Liver (tissue), 9 donors: Measurements from ENCODE around the gene TMEM8B. TPM values are rescaled to one million over a fixed set of nuclear protein-coding genes. Genes with fewer than 3 reads are reported as not detected.

Experiments
- DNase-seq: peaks from one replicate; pipeline ENCODE4 v3.0.0-alpha.2; 2017; ENCODE audit warnings: low spot score
- H3K27ac ChIP-seq, 2 donors: one replicate each; pipeline ENCODE4 v1.7.0; 2013; ENCODE audit warnings: inconsistent platforms in 2 of 2, low read length in 2 of 2, control low read depth in 1 of 2, low read depth in 1 of 2, mild to moderate bottlenecking in 1 of 2
- H3K27me3 ChIP-seq, 4 donors: one replicate each; pipeline versions ENCODE4 v1.6.1 to v1.7.0; 2013; ENCODE audit warnings: low read length in 3 of 4, inconsistent platforms in 1 of 4, mild to moderate bottlenecking in 1 of 4, moderate library complexity in 1 of 4; ENCODE audit not compliant: control insufficient read depth in 4 of 4, insufficient read depth in 4 of 4
- H3K36me3 ChIP-seq, 4 donors: one replicate each; pipeline versions ENCODE4 v1.6.1 to v1.7.0; 2013; ENCODE audit warnings: low read length in 3 of 4, mild to moderate bottlenecking in 3 of 4, low read depth in 1 of 4, moderate library complexity in 1 of 4; ENCODE audit not compliant: control insufficient read depth in 4 of 4, insufficient read depth in 3 of 4
- H3K4me1 ChIP-seq, 4 donors: one replicate each; pipeline versions ENCODE4 v1.6.1 to v1.7.0; 2013; ENCODE audit warnings: low read length in 3 of 4, mild to moderate bottlenecking in 3 of 4, moderate library complexity in 1 of 4; ENCODE audit not compliant: control insufficient read depth in 4 of 4, insufficient read depth in 4 of 4
- H3K4me3 ChIP-seq, 3 donors: one replicate each; pipeline versions ENCODE4 v1.6.1 to v1.7.0; 2013; ENCODE audit warnings: low read length in 3 of 3, control low read depth in 1 of 3, low read depth in 1 of 3, mild to moderate bottlenecking in 1 of 3
- H3K9ac ChIP-seq, 2 donors: one replicate each; pipeline ENCODE4 v1.7.0; 2013; ENCODE audit warnings: low read length in 2 of 2, mild to moderate bottlenecking in 2 of 2, moderate library complexity in 2 of 2, control low read depth in 1 of 2, low read depth in 1 of 2
- H3K9me3 ChIP-seq, 4 donors: one replicate each; pipeline versions ENCODE4 v1.6.1 to v1.7.0; 2013; ENCODE audit warnings: low read length in 3 of 4; ENCODE audit not compliant: control insufficient read depth in 4 of 4
- EGR1 ChIP-seq, 2 donors: IDR thresholded peaks; 2 replicates each; pipeline ENCODE4 v1.6.1; 2016 to 2018; ENCODE audit warnings: antibody characterized with exemption in 2 of 2, low read depth in 2 of 2
- FOXA1 ChIP-seq: IDR thresholded peaks from 2 replicates; pipeline ENCODE4 v1.6.1; 2016; ENCODE audit warnings: antibody characterized with exemption
- FOXA2 ChIP-seq: IDR thresholded peaks from 2 replicates; pipeline ENCODE4 v1.6.1; 2016; ENCODE audit warnings: antibody characterized with exemption
- GABPA ChIP-seq, 2 donors: IDR thresholded peaks in 1 of 2; conservative IDR thresholded peaks in 1 of 2; 2 replicates each; pipeline ENCODE4 v1.6.1; 2016; ENCODE audit warnings: antibody characterized with exemption in 2 of 2, mild to moderate bottlenecking in 1 of 2, moderate library complexity in 1 of 2
- HNF4A ChIP-seq, 2 donors: conservative IDR thresholded peaks; 2 replicates each; pipeline ENCODE4 v1.6.1; 2016; ENCODE audit warnings: antibody characterized with exemption in 2 of 2, mild to moderate bottlenecking in 2 of 2
- HNF4G ChIP-seq: IDR thresholded peaks from 2 replicates; pipeline ENCODE4 v1.6.1; 2016; ENCODE audit warnings: antibody characterized with exemption
- JUND ChIP-seq, 2 donors: IDR thresholded peaks; 2 replicates each; pipeline ENCODE4 v1.6.1; 2016; ENCODE audit warnings: antibody characterized with exemption in 2 of 2
- NR2F2 ChIP-seq: IDR thresholded peaks from 2 replicates; pipeline ENCODE4 v1.6.1; 2016; ENCODE audit warnings: antibody characterized with exemption
- RAD21 ChIP-seq, 2 donors: IDR thresholded peaks; 2 replicates each; pipeline ENCODE4 v1.6.1; 2016; ENCODE audit warnings: antibody characterized with exemption in 2 of 2, mild to moderate bottlenecking in 2 of 2
- REST ChIP-seq: IDR thresholded peaks from 2 replicates; pipeline ENCODE4 v1.6.1; 2016; ENCODE audit warnings: antibody characterized with exemption, mild to moderate bottlenecking
- RXRA ChIP-seq, 2 donors: IDR thresholded peaks; 2 replicates each; pipeline ENCODE4 v1.6.1; 2017 to 2018; ENCODE audit warnings: antibody characterized with exemption in 2 of 2, mild to moderate bottlenecking in 1 of 2
- SP1 ChIP-seq: IDR thresholded peaks from 2 replicates; pipeline ENCODE4 v1.6.1; 2018; ENCODE audit warnings: antibody characterized with exemption, mild to moderate bottlenecking
- TAF1 ChIP-seq: conservative IDR thresholded peaks from 2 replicates; pipeline ENCODE4 v1.6.1; 2016; ENCODE audit warnings: antibody characterized with exemption, mild to moderate bottlenecking
- YY1 ChIP-seq: IDR thresholded peaks from 2 replicates; pipeline ENCODE4 v1.6.1; 2016; ENCODE audit warnings: antibody characterized with exemption, mild to moderate bottlenecking
- ZBTB33 ChIP-seq: IDR thresholded peaks from 2 replicates; pipeline ENCODE4 v1.6.1; 2016; ENCODE audit warnings: antibody characterized with exemption
- WGBS: extraction: QIAGEN DNeasy Blood & Tissue Kit; methylation state at CpG from one replicate; pipeline ENCODE4 v1.1.7; 2013; 5-methylcytosine and 5-hydroxymethylcytosine counted together
- polyA plus RNA-seq, 2 donors: library from polyadenylated mRNA; stranded (reverse) in 1 of 2; unstranded in 1 of 2; fragments of 200-250 nt in 1 of 2; fragments of >200 nt in 1 of 2; fragmentation: Nextera tagmentation in 1 of 2; extraction: Ambion mirVana in 1 of 2; gene quantifications; one replicate each; pipeline versions ENCODE4 v1.2.1 to v1.2.3, GENCODE V29; 2013 to 2015
- total RNA-seq, 2 donors: library from RNA; depleted of rRNA; stranded (reverse); fragments of >200 nt; gene quantifications; one replicate each; pipeline ENCODE4 v1.2.3, GENCODE V29; 2014
- TF ChIP-seq, protein P1 (sequence below): IDR thresholded peaks from 2 replicates; pipeline ENCODE4 v1.6.1; 2016; ENCODE audit warnings: antibody characterized with exemption
- TF ChIP-seq, protein P2 (sequence below): fragments of 150-350 bp; IDR thresholded peaks from 2 replicates; pipeline ENCODE4 v1.5.1; 2017; ENCODE audit warnings: improper control_type of control experiment, low read depth, low read length; ENCODE audit not compliant: missing input control
- TF ChIP-seq, protein P3 (sequence below): IDR thresholded peaks from 2 replicates; pipeline ENCODE4 v1.6.1; 2016; ENCODE audit warnings: antibody characterized with exemption
- donor health status: healthy.
- donor health status: healthy.
- donor health status: healthy.
- donor health status: healthy.
- donor health status: healthy.

TMEM8B gene
- total and polyA plus RNA-seq, 4 donors: 1.1 to 5.4 (median 2.7) TPM

DNA sequence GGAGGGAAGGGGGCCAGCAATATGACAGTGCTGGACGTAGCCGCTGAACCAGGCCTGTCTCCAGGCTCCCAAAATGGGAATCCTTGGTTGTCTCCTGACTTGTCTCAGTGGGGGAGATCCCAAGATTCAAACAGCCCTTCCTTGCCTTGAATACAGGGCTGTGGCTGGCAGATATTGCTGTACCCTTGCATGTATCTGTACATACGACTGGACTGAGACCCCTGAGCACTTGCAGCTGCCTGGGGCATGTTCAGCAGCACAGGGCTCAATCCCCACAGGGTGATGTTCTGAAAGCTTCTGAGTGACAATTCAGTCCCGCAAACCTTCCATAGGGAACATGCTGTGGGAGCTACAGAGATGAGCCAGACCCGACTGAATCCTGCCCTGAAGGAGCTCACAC is 27.9 kb downstream of the TMEM8B start:
- no peaks in the 10 kb centered on the region for H3K36me3 ChIP-seq
- no peak overlapping the region for H3K9ac ChIP-seq
- H3K27me3 ChIP-seq: no peaks in the 10 kb centered on the region
- H3K4me1 ChIP-seq: no peaks in the 10 kb centered on the region
- H3K4me3 ChIP-seq: no peak overlapping the region
- no peak overlapping the region for H3K27ac ChIP-seq
- TF ChIP-seq GABPA (IDR thresholded peaks at IDR 0.05 in 1 of 2, conservative IDR thresholded peaks at IDR 0.05 in 1 of 2): no peak
- TF ChIP-seq TAF1: no peak
- peak; percentile 14 for DNase-seq
- H3K9me3 ChIP-seq: no peaks in the 10 kb centered on the region
- WGBS: 92% methylated on average over 5 of the region's 5 CpGs

GRCh38 chr9:35858458-35858857 is 29.4 kb downstream of the TMEM8B start:
- no peak for TF ChIP-seq GABPA (IDR thresholded peaks at IDR 0.05 in 1 of 2, conservative IDR thresholded peaks at IDR 0.05 in 1 of 2)
- TF ChIP-seq, protein P1, sequence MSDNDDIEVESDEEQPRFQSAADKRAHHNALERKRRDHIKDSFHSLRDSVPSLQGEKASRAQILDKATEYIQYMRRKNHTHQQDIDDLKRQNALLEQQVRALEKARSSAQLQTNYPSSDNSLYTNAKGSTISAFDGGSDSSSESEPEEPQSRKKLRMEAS: no peak
- no peak for TF ChIP-seq HNF4A (conservative IDR thresholded peaks at IDR 0.05)
- TF ChIP-seq ZBTB33: no peak
- TF ChIP-seq NR2F2: no peak
- TF ChIP-seq RXRA (IDR thresholded peaks at IDR 0.05): no peak
- no peak for TF ChIP-seq FOXA2
- TF ChIP-seq, protein P2, sequence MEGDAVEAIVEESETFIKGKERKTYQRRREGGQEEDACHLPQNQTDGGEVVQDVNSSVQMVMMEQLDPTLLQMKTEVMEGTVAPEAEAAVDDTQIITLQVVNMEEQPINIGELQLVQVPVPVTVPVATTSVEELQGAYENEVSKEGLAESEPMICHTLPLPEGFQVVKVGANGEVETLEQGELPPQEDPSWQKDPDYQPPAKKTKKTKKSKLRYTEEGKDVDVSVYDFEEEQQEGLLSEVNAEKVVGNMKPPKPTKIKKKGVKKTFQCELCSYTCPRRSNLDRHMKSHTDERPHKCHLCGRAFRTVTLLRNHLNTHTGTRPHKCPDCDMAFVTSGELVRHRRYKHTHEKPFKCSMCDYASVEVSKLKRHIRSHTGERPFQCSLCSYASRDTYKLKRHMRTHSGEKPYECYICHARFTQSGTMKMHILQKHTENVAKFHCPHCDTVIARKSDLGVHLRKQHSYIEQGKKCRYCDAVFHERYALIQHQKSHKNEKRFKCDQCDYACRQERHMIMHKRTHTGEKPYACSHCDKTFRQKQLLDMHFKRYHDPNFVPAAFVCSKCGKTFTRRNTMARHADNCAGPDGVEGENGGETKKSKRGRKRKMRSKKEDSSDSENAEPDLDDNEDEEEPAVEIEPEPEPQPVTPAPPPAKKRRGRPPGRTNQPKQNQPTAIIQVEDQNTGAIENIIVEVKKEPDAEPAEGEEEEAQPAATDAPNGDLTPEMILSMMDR: no peak
- no peak for TF ChIP-seq EGR1 (IDR thresholded peaks at IDR 0.05; ENCODE audit: low read depth in 2 of 2)
- no peak for TF ChIP-seq YY1
- TF ChIP-seq JUND (IDR thresholded peaks at IDR 0.05): no peak
- TF ChIP-seq TAF1: no peak
- no peak for TF ChIP-seq HNF4G
- TF ChIP-seq FOXA1: no peak
- TF ChIP-seq SP1: no peak
- TF ChIP-seq RAD21 (IDR thresholded peaks at IDR 0.05): no peak
- no peak for TF ChIP-seq REST
- TF ChIP-seq, protein P3, sequence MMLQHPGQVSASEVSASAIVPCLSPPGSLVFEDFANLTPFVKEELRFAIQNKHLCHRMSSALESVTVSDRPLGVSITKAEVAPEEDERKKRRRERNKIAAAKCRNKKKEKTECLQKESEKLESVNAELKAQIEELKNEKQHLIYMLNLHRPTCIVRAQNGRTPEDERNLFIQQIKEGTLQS: no peak
- H3K4me1 ChIP-seq: no peaks in the 10 kb centered on the region
- H3K9me3 ChIP-seq: no peaks in the 10 kb centered on the region
- no peak for DNase-seq
- WGBS: 86% methylated on average over 5 of the region's 5 CpGs
- no peak overlapping the region for H3K27ac ChIP-seq
- H3K27me3 ChIP-seq: peaks cover 0 to under 1% (median 0%) of the 10 kb centered on the region in 4 donors
- no peak overlapping the region for H3K9ac ChIP-seq
- no peak overlapping the region for H3K4me3 ChIP-seq
- no peaks in the 10 kb centered on the region for H3K36me3 ChIP-seq
